ENCODE results near the gene SPRN.

DNA sequence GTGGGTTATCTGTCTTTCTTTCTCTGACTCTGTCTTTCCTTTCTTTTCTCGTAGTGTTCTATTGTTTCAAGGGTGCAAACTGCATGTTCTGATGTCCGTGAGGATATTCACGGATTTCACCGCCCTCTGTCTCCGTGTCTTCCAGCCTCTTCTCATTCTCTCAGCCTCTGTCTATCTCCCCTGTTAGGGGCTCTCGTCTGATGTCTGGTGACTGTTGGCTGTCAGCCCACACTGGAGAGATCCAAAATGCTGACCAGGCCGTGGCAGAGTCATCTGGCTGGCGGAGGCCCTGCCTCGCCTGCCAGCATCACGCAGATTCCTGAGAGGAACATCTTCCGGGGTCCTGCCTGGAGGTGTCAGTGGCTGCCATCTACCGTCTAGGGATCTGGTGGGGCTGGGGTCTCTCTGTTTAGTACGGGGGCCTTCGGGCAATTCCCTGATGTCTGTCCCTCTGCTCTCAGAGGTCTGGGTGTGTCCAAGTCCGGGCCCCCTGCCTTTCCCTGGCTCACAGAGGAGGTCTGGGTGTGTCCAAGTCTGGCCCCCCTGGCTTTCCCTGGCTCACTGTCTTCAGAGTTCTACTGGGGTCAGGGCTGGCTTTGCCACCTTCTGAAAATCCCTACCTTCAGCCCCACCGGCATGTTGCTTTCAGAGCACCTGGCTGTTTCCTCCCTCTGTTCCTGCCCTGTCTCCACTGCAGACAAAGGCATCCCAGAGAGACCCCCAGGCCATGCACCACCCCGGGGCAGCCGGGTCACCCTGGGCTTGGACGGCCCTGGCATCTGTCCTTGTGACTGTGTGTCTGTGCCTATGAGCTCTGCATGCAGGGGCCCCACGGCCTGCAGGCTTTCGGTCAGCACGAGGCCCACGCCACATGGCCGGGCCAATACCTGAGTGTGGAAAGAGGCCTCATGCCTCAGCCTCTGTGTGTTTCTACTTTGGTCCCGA lies 15.4 kb upstream of the SPRN start:
- TF ChIP-seq SIN3A (IDR thresholded peaks at IDR 0.05; ENCODE audit: borderline replicate concordance, insufficient read depth, low read length): no peak
- TF ChIP-seq, protein P1, sequence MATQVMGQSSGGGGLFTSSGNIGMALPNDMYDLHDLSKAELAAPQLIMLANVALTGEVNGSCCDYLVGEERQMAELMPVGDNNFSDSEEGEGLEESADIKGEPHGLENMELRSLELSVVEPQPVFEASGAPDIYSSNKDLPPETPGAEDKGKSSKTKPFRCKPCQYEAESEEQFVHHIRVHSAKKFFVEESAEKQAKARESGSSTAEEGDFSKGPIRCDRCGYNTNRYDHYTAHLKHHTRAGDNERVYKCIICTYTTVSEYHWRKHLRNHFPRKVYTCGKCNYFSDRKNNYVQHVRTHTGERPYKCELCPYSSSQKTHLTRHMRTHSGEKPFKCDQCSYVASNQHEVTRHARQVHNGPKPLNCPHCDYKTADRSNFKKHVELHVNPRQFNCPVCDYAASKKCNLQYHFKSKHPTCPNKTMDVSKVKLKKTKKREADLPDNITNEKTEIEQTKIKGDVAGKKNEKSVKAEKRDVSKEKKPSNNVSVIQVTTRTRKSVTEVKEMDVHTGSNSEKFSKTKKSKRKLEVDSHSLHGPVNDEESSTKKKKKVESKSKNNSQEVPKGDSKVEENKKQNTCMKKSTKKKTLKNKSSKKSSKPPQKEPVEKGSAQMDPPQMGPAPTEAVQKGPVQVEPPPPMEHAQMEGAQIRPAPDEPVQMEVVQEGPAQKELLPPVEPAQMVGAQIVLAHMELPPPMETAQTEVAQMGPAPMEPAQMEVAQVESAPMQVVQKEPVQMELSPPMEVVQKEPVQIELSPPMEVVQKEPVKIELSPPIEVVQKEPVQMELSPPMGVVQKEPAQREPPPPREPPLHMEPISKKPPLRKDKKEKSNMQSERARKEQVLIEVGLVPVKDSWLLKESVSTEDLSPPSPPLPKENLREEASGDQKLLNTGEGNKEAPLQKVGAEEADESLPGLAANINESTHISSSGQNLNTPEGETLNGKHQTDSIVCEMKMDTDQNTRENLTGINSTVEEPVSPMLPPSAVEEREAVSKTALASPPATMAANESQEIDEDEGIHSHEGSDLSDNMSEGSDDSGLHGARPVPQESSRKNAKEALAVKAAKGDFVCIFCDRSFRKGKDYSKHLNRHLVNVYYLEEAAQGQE (IDR thresholded peaks at IDR 0.05; ENCODE audit: insufficient read depth in 1 of 2, low read depth in 2 of 2, low read length in 2 of 2): no peak
